SK-N-MC (cell line): ENCODE results near the gene ZNF320.
"Not testable (repeated sequence)": the region's sequence is repeated elsewhere in the genome, so short reads cannot be mapped to it uniquely, and the experiment has no call there.

Experiments
- DNase-seq: peaks from one replicate; pipeline ENCODE4 v3.0.0-alpha.2; 2011; ENCODE audit warnings: low read depth, low spot score
- H3K27ac ChIP-seq: fragments of 200-600 bp; sonication (generic); 2 replicates; pipeline ENCODE4 v1.5.1; 2016; ENCODE audit warnings: mixed run types
- H3K36me3 ChIP-seq: fragments of 200-600 bp; sonication (generic); 2 replicates; pipeline ENCODE4 v1.6.1; 2017; ENCODE audit warnings: antibody characterized with exemption, low read length, mixed read lengths; ENCODE audit not compliant: insufficient read depth
- H3K4me3 ChIP-seq: fragments of 200-600 bp; sonication (generic); 2 replicates; pipeline ENCODE4 v1.5.1; 2016
- H3K9ac ChIP-seq: fragments of 200-600 bp; sonication (generic); 2 replicates; pipeline ENCODE4 v1.8.0; 2017; ENCODE audit warnings: mixed run types, mixed read lengths; ENCODE audit not compliant: insufficient read length
- H3K9me3 ChIP-seq: fragments of 200-600 bp; sonication (generic); 2 replicates; pipeline ENCODE4 v1.6.1; 2017; ENCODE audit warnings: low read depth, mild to moderate bottlenecking, antibody characterized with exemption, low read length, moderate library complexity, mixed read lengths
- EZH2 ChIP-seq: fragments of 200-600 bp; sonication (generic); IDR thresholded peaks from one replicate; pipeline ENCODE4 v1.6.1; 2017; ENCODE audit warnings: antibody characterized with exemption
- FOXP2 ChIP-seq: optimal IDR thresholded peaks from 2 replicates; pipeline ENCODE3; 2011; ENCODE audit warnings: mild to moderate bottlenecking, moderate library complexity; ENCODE audit not compliant: insufficient read depth; ENCODE audit errors: extremely low read length, control extremely low read depth
- POLR2AphosphoS5 ChIP-seq: IDR thresholded peaks from 2 replicates; pipeline ENCODE4 v1.6.1; 2012; ENCODE audit warnings: mild to moderate bottlenecking, low read depth, low read length, borderline replicate concordance

The ZNF320 gene

GRCh38 chr19:52891336-52891735, 6.1 kb downstream of the ZNF320 start:
- Histone ChIP-seq H3K9ac (no peak overlapping the region), H3K4me3 (no peak overlapping the region), H3K9me3 (no peaks in the 10 kb centered on the region), H3K27ac (no peak overlapping the region), H3K36me3 (no peaks in the 10 kb centered on the region)
- no peak for DNase-seq
- no peak for TF ChIP-seq FOXP2
- no peak for TF ChIP-seq EZH2
- no peak for TF ChIP-seq POLR2AphosphoS5

DNA sequence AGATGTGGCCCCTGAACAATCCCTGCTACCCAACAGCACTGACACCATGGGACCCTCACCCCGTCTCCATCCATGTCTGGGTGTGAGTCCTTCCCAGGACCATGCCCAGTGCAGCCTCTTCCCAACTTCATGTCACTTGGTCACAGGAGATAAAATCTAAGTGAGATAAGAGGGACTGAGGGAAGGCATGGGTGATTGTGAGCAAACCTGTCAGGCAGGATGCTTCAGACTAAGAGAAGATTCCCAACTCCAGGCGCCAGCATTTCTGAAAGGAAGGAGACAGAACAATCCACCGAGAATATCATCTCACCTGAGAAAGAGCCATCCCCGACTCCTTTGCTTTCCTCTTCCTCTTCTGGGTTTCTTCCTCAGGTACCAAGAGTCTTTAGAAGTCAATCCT, 7.5 kb downstream of the ZNF320 start:
- Histone ChIP-seq H3K9me3 (no peaks in the 10 kb centered on the region), H3K36me3 (no peaks in the 10 kb centered on the region), H3K27ac (no peak overlapping the region), H3K4me3 (no peak overlapping the region), H3K9ac (no peak overlapping the region)
- TF ChIP-seq EZH2 (no peak), FOXP2 (no peak), POLR2AphosphoS5 (no peak)
- DNase-seq, result no peak

GRCh38 chr19:52889076-52889475, 8.4 kb downstream of the ZNF320 start:
- Histone ChIP-seq H3K27ac (no peak overlapping the region), H3K9ac (no peak overlapping the region), H3K4me3 (no peak overlapping the region), H3K36me3 (no peaks in the 10 kb centered on the region), H3K9me3 (no peaks in the 10 kb centered on the region)
- TF ChIP-seq FOXP2 (no peak), EZH2 (no peak), POLR2AphosphoS5 (no peak)
- no peak for DNase-seq

DNA sequence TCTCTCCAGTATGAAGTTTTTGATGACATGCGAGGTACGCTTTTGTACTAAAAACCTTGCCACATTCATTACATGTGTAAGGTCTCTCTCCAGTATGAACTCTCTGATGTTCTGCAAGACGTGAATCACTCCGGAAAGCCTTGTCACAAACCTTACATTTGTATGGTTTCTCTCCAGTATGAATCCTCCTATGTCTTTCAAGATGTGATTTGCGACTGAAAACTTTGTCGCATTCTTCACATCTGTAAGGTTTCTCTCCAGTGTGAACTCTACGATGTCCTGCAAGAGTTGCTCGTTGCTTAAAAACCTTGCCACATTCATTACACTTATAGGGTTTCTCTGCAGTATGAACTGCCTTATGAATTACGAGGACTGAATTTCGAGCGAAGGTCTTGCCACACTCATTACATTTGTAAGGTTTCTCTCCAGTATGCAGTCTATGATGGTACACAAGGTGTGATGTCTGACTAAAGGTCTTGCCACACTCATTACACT, 16.5 kb downstream of the ZNF320 start:
- TF ChIP-seq POLR2AphosphoS5 (no peak), FOXP2 (no peak), EZH2 (no peak)
- Histone ChIP-seq H3K27ac (no peak overlapping the region), H3K4me3 (no peak overlapping the region), H3K36me3 (no peaks in the 10 kb centered on the region; the same call in 1 of the 2 replicates), H3K9me3 (peaks cover 6% of the 10 kb centered on the region; the same call in 1 of the 2 replicates), H3K9ac (no peak overlapping the region)
- no peak for DNase-seq

GRCh38 chr19:52872996-52873395, 24.4 kb downstream of the ZNF320 start:
- not testable (repeated sequence) for H3K27ac ChIP-seq, H3K9me3 ChIP-seq, H3K36me3 ChIP-seq, DNase-seq, H3K9ac ChIP-seq, H3K4me3 ChIP-seq

DNA sequence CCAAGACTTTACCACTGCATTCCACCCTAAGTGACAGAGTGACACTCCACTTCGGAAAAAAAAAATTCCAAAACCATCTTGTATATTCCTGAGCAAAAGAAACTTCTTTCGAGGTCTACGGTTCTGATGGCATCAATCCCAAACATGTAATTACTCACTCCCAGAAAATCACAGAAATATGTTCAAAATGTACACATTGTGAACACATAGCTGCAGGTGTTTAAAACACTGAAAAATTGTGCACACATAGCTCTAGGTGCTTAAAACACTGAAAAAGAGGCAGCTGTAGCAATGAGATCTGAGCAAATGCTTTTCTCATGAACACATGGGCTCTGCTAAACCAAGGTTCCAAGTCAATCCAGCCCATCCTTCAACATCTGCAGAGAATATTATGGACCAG, 26.0 kb downstream of the ZNF320 start:
- TF ChIP-seq FOXP2 (no peak), EZH2 (no peak), POLR2AphosphoS5 (no peak)
- no peak overlapping the region for H3K27ac ChIP-seq
- no peak overlapping the region for H3K9ac ChIP-seq
- no peak overlapping the region for H3K4me3 ChIP-seq
- no peaks in the 10 kb centered on the region for H3K9me3 ChIP-seq
- DNase-seq, result no peak
- H3K36me3 ChIP-seq, result no peaks in the 10 kb centered on the region

GRCh38 chr19:52868031-52868430, 29.4 kb downstream of the ZNF320 start:
- not testable (repeated sequence) for H3K36me3 ChIP-seq, DNase-seq, H3K9me3 ChIP-seq, H3K4me3 ChIP-seq, H3K27ac ChIP-seq, H3K9ac ChIP-seq

- peak; percentile 67 for TF ChIP-seq POLR2AphosphoS5
- not testable (repeated sequence) for DNase-seq, H3K9me3 ChIP-seq, H3K27ac ChIP-seq
- H3K9ac ChIP-seq, result peak within 1 kb of the TSS; percentile 74
- H3K36me3 ChIP-seq, result peaks cover 16% of the 10 kb centered on the region
- peak within 1 kb of the TSS; percentile 80 for H3K4me3 ChIP-seq
These were observed 39.9 kb downstream of the ZNF320 start, which contains the start of gene ZNF468 for GRCh38 chr19:52857378-52858191. TSS of gene ZNF468 (minus strand) at chr19:52857619. CDS start at chr19:52854272, 3,347 bp downstream.

GRCh38 chr19:52856540-52857377, 40.7 kb downstream of the ZNF320 start:
- Histone ChIP-seq H3K4me3 (peak overlapping the region; percentile 80), H3K36me3 (peaks cover 16% of the 10 kb centered on the region), H3K9ac (peak overlapping the region; percentile 74)
- not testable (repeated sequence) for H3K9me3 ChIP-seq, H3K27ac ChIP-seq, DNase-seq
